ENCODE measurements around the gene SHB. TPM values are rescaled to one million over a fixed set of nuclear protein-coding genes. Genes with fewer than 3 reads are reported as not detected.
A peak's percentile ranks its signal among the peaks of the same experiment; 100 is the strongest.

SHB gene
- total and polyA plus RNA-seq, 2 of the 13 experiments (the other 11 are each of a cell fraction or from before 2014, with no cell fraction given): 19.4 to 20.7 TPM

GRCh38 chr9:38035873-38036272 lies 33.2 kb downstream of the SHB start (continued):
- TF ChIP-seq IKZF5 (CRISPR knock-in tag; IDR thresholded peaks at IDR 0.05) (no peak), FOSL2 (CRISPR knock-in tag; IDR thresholded peaks at IDR 0.05) (peak; percentile 97), SOX5 (CRISPR knock-in tag; IDR thresholded peaks at IDR 0.05; ENCODE audit: borderline replicate concordance) (no peak), ZNF878 (CRISPR knock-in tag; IDR thresholded peaks at IDR 0.05) (0 out of 2 replicates have a peak, but pooled peaks have one; percentile 31), XBP1 (CRISPR knock-in tag; IDR thresholded peaks at IDR 0.05) (no peak), THYN1 (CRISPR knock-in tag; IDR thresholded peaks at IDR 0.05; ENCODE audit: borderline replicate concordance, low read depth) (no peak), SAP130 (CRISPR knock-in tag; IDR thresholded peaks at IDR 0.05; ENCODE audit: low read depth) (peak; percentile 18; the same call in 1 of the 2 replicates), SMC3 (IDR thresholded peaks at IDR 0.05; ENCODE audit: low read length) (no peak), CEBPB (IDR thresholded peaks at IDR 0.05; ENCODE audit: borderline replicate concordance, low read depth, low read length) (0 out of 2 replicates have a peak, but pooled peaks have one; percentile 37), ARNT (IDR thresholded peaks at IDR 0.05) (no peak), SMAD9 (CRISPR knock-in tag; IDR thresholded peaks at IDR 0.05) (no peak), MEF2D (CRISPR knock-in tag; IDR thresholded peaks at IDR 0.05) (0 out of 2 replicates have a peak, but pooled peaks have one; percentile 17), RAD51 (IDR thresholded peaks at IDR 0.05; ENCODE audit: borderline replicate concordance) (no peak), TEAD2 (CRISPR knock-in tag; IDR thresholded peaks at IDR 0.05) (no peak), ZMAT5 (CRISPR knock-in tag; IDR thresholded peaks at IDR 0.05; ENCODE audit: borderline replicate concordance, low read depth) (no peak), ZBTB34 (CRISPR knock-in tag; IDR thresholded peaks at IDR 0.05) (no peak), SOX6 (IDR thresholded peaks at IDR 0.05) (no peak), SOX6 (CRISPR knock-in tag; IDR thresholded peaks at IDR 0.05) (peak; percentile 15; the same call in 1 of the 2 replicates), FOXP4 (CRISPR knock-in tag; IDR thresholded peaks at IDR 0.05) (0 out of 2 replicates have a peak, but pooled peaks have one; percentile 22), ARID4A (CRISPR knock-in tag; IDR thresholded peaks at IDR 0.05; ENCODE audit: borderline replicate concordance) (no peak), PAF1 (CRISPR knock-in tag; IDR thresholded peaks at IDR 0.05) (peak; percentile 68; the same call in 1 of the 2 replicates), NR2C2 (CRISPR knock-in tag; IDR thresholded peaks at IDR 0.05; ENCODE audit: borderline replicate concordance) (no peak), HDAC2 (CRISPR knock-in tag; IDR thresholded peaks at IDR 0.05) (0 out of 2 replicates have a peak, but pooled peaks have one; percentile 22)

Data from HepG2 (cell line).